ENCODE measurements around the gene SCN5A. TPM values are rescaled to one million over a fixed set of nuclear protein-coding genes. Genes with fewer than 3 reads are reported as not detected.

The SCN5A gene
- total and polyA plus RNA-seq, 2 of the 4 experiments (the other 2 are of a cell fraction), result 1.9 to 2.0 TPM

DNA sequence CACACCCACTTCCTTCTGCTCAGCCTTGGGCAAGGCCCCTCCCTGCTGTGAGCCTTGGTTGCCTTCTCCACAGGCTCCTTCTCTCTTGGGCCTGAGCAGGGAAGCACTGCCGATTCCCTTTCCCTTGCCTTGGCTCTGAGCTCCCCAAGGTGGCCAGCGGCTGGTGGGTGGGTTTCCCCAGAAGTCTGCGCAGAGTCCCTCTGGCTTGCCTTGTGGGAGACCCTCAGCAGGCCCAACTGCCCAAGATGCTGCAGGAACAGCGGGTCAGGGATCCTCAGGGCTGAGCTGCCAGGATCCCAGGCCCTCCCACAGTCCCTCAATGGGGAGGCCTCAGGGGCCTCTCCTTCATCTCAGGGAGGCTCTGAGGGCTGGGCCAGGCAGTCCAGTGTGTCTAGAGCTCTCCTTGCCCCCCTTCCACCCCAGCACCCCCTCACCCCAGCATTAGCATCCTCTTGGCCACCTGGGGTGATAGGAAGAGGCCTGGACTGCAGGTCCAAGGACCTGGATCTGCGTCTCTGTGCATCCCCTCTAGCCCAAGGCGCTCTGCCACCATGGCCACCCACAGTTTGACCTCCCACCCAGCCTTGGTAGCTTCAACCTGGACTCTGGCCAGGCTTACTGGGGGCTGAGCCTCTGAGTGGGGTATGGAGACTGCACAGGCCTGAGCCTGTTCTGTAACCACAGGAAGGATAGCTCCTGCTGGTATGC is 84.7 kb downstream of the SCN5A start:
- Histone ChIP-seq H3K14ac (replicated peaks; ENCODE audit: low read depth, low read length) (no peak overlapping the region), H2BK20ac (ENCODE audit: low read depth, low read length) (no peak overlapping the region), H4K8ac (ENCODE audit: low read depth in 2 of 2, low read length in 2 of 2) (no peak overlapping the region), H3K9ac (ENCODE audit: low read depth, low read length) (no peak overlapping the region), H4K91ac (ENCODE audit: insufficient read depth, low read depth, low read length) (no peak overlapping the region), H3K79me1 (ENCODE audit: low read depth in 1 of 2, low read length in 2 of 2) (no peaks in the 10 kb centered on the region), H3K27me3 (ENCODE audit: control insufficient read depth, insufficient read depth, low read length) (no peaks in the 10 kb centered on the region), H2BK120ac (ENCODE audit: low read depth, low read length) (no peak overlapping the region), H3K9me3 (ENCODE audit: control insufficient read depth, insufficient read depth, low read length) (no peaks in the 10 kb centered on the region), H3K23ac (ENCODE audit: low read depth, low read length) (no peak overlapping the region), H2BK5ac (ENCODE audit: low read depth, low read length, poor library complexity, severe bottlenecking) (no peak overlapping the region), H3K4me2 (ENCODE audit: low read depth, low read length) (no peak overlapping the region), H3K9me1 (ENCODE audit: insufficient read depth, low read length) (no peaks in the 10 kb centered on the region), H2BK15ac (ENCODE audit: low read depth, low read length) (no peak overlapping the region), H3K4me1 (ENCODE audit: control insufficient read depth, insufficient read depth, low read length) (no peaks in the 10 kb centered on the region), H3K18ac (ENCODE audit: low read depth, low read length) (no peak overlapping the region), H3K4me3 (ENCODE audit: insufficient read depth, low read depth, low read length) (no peak overlapping the region), H4K20me1 (ENCODE audit: insufficient read depth, low read length) (no peaks in the 10 kb centered on the region), H4K5ac (ENCODE audit: low read depth, low read length) (no peak overlapping the region), H2AK9ac (replicated peaks; ENCODE audit: low read depth, low read length, poor library complexity) (no peak overlapping the region), H2AFZ (replicated peaks; ENCODE audit: low read length, poor library complexity) (no peak overlapping the region), H3K27ac (ENCODE audit: insufficient read depth, low read length) (no peak overlapping the region), H2AK5ac (ENCODE audit: low read depth, low read length) (no peak overlapping the region), H3K4ac (ENCODE audit: low read depth, low read length) (no peak overlapping the region), H3K56ac (ENCODE audit: extremely low read depth, insufficient read depth, low read length) (no peak overlapping the region), H3K36me3 (ENCODE audit: control insufficient read depth, insufficient read depth, low read length) (no peaks in the 10 kb centered on the region)
- DNase-seq (no peak), ATAC-seq (ENCODE audit: low read depth) (no peak)
- WGBS, 2 experiments (ENCODE audit: extremely low coverage in 2 of 2, insufficient read length in 1 of 2), result no CpG with 5 or more reads among the region's 6 CpGs
- BruUV-seq (replicated peaks), result no TSS peak
- ChIA-PET POLR2A (ENCODE audit: unreplicated experiment) (no interaction called here), CTCF (no interaction called here)
- TF ChIP-seq RAD21 (IDR thresholded peaks at IDR 0.05; ENCODE audit: low read length), result no peak
- no peak for TF ChIP-seq MAFK (IDR thresholded peaks at IDR 0.05; ENCODE audit: low read depth, low read length)
- TF ChIP-seq, protein P1, sequence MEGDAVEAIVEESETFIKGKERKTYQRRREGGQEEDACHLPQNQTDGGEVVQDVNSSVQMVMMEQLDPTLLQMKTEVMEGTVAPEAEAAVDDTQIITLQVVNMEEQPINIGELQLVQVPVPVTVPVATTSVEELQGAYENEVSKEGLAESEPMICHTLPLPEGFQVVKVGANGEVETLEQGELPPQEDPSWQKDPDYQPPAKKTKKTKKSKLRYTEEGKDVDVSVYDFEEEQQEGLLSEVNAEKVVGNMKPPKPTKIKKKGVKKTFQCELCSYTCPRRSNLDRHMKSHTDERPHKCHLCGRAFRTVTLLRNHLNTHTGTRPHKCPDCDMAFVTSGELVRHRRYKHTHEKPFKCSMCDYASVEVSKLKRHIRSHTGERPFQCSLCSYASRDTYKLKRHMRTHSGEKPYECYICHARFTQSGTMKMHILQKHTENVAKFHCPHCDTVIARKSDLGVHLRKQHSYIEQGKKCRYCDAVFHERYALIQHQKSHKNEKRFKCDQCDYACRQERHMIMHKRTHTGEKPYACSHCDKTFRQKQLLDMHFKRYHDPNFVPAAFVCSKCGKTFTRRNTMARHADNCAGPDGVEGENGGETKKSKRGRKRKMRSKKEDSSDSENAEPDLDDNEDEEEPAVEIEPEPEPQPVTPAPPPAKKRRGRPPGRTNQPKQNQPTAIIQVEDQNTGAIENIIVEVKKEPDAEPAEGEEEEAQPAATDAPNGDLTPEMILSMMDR (conservative IDR thresholded peaks at IDR 0.05; ENCODE audit: low read depth, low read length), result no peak
- TF ChIP-seq, protein P2, sequence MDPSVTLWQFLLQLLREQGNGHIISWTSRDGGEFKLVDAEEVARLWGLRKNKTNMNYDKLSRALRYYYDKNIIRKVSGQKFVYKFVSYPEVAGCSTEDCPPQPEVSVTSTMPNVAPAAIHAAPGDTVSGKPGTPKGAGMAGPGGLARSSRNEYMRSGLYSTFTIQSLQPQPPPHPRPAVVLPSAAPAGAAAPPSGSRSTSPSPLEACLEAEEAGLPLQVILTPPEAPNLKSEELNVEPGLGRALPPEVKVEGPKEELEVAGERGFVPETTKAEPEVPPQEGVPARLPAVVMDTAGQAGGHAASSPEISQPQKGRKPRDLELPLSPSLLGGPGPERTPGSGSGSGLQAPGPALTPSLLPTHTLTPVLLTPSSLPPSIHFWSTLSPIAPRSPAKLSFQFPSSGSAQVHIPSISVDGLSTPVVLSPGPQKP (IDR thresholded peaks at IDR 0.05; ENCODE audit: borderline replicate concordance, low read depth, low read length), result no peak
- TF ChIP-seq MAZ (IDR thresholded peaks at IDR 0.05; ENCODE audit: borderline replicate concordance, low read depth, low read length), result no peak
- no peak for TF ChIP-seq RCOR1 (IDR thresholded peaks at IDR 0.05; ENCODE audit: insufficient replicate concordance, low read length)
- TF ChIP-seq SMC3 (IDR thresholded peaks at IDR 0.05; ENCODE audit: low read depth, low read length), result no peak
- TF ChIP-seq MXI1 (IDR thresholded peaks at IDR 0.05; ENCODE audit: borderline replicate concordance, low read depth, low read length), result no peak
- TF ChIP-seq CEBPB (IDR thresholded peaks at IDR 0.05; ENCODE audit: low read depth, low read length), result no peak
- TF ChIP-seq CHD1 (IDR thresholded peaks at IDR 0.05; ENCODE audit: low read depth, low read length), result no peak
- no peak for TF ChIP-seq USF2 (IDR thresholded peaks at IDR 0.05; ENCODE audit: low read depth, low read length)
- TF ChIP-seq POLR2A (IDR thresholded peaks at IDR 0.05; ENCODE audit: low read depth, low read length), result no peak
- no peak for TF ChIP-seq RFX5 (IDR thresholded peaks at IDR 0.05; ENCODE audit: low read depth, low read length)
- dilution Hi-C loops (cut with HindIII; ENCODE audit: low sequenced_read_pairs, unreplicated experiment), result no loop called here
- in situ Hi-C loops (cut with MboI; ENCODE audit: low sequenced_read_pairs), result no loop called here
- intact Hi-C loops (cut with micrococcal nuclease), result no loop called here

All from IMR-90 (cell line).